ENCODE data around the gene ZRANB1.
"Not testable (repeated sequence)": the region's sequence is repeated elsewhere in the genome, so short reads cannot be mapped to it uniquely, and the experiment has no call there.

ZRANB1 gene

DNA sequence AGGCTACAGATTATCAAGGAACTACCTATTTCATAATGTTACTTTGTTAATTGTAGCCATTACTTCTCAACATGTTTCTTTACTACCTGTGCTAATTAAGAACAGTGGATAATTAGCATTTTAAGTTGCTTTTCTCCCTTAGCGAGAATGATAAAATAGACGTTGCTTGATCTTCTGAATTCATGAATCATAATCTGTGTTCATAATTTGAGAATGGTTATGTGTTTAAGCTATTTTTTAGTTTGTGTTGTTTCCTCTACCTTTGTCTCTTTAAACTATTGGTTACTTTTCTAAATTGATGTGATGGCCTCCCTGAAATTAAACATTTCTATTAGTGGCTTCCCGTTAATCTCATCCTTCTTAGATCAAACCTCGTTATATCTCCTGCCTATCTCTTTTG lies at the start of gene ZRANB1:
Gene ZRANB1, plus strand, starts transcription at position 301 of the 400 bp plus-strand sequence. CDS start 371 bp downstream, outside the sequence.
- DNase-seq (ENCODE audit: low read depth in 2 of 2): no peak

GRCh38 chr10:124892905-124893304 lies 49.0 kb upstream of the ZRANB1 start:
- DNase-seq (ENCODE audit: low read depth in 2 of 2): no peak

DNA sequence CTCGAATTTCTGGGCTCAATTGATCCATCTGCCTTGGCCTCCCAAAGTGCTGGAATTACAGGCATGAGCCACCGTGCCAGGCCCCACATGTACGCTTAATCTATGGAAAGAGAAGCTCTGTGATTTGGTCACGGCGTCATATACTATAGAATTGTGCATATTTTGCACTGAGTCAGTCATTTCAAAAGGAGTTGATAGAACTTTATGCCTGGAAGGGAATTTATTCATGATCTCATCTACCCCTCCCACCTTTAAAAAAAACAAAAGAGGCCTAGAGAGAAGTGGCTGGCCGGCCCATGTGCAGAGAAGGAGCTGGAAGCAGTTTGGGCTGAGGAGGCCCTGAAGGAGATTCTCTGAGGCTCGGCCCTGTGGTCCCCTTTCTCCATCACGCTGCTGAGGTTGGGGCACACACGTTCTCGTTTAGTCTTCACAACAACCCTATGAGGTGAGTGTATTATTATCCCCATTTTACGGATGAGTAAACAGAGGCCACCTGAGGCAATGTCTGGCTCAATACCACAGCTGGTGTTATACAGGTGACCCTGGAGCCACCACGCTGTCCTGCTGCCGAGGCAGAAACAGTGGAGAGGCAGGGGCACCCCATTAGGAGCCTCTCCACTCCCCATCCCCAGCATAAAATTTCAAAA lies 47.2 kb upstream of the ZRANB1 start:
- DNase-seq (ENCODE audit: low read depth in 2 of 2): no peak

GRCh38 chr10:124896751-124897150 lies 45.2 kb upstream of the ZRANB1 start:
- no peak for DNase-seq (ENCODE audit: low read depth in 2 of 2)

DNA sequence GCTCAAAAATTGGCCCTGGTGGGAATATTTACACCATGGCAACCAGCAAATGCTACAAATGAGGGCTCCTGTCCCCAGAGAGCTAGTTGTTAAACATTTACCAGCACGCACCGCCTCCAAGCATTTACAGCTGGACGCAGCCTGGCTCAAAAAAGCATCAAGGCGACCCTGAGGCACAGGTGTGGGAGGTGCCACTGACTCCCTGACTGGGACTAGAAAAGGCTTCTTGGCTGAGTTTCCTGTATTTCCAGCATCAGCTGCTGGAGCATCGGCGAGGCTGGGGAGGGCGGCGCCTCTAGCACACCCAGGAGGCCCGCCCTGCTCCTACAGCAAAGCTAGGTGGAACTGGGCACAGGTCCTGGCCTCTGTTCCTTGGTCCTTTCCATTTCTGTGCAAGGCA lies 43.5 kb upstream of the ZRANB1 start:
- DNase-seq (ENCODE audit: low read depth in 2 of 2): no peak

GRCh38 chr10:124899151-124899550 lies 42.8 kb upstream of the ZRANB1 start:
- no peak for DNase-seq (ENCODE audit: low read depth in 2 of 2)

DNA sequence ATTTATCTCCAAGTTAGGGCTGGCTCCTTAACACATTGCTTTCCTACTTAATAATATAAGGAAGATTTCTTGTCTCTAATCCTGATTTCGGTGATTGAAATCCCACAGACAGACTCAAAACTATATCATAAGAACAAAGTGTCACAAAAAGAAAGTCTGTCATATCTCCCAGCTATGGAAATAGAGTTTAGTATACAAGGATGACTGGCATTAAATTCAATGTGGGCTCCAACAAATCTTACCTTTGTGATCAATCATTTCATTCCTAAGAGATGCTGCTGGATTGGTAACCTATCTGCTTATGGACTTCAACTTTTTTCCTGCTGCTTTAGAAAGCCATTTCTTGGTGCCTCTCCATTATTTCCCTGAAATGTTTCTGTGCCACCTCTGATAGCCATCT lies 39.5 kb upstream of the ZRANB1 start:
- no peak for DNase-seq (ENCODE audit: low read depth in 2 of 2)

DNA sequence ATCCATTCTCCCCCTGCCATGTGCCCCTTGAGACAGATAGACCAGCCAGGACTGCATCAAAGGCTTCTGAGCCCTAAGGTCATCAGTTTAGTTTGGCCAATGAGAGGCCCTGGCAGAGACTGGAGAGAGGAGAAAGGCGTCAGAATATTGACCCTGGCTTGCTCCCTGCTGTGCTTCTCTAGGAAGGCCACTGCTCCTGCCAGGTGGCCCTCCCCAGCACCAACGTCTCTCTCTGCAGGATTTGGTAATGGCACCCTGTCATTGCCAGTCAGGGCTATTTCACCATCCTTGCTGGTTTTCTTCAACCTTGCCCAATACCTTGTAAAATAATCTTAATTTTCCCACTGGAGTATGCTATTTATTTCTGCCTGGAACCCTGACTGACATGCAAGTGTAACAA lies 38.8 kb upstream of the ZRANB1 start:
- no peak for DNase-seq (ENCODE audit: low read depth in 2 of 2)

GRCh38 chr10:124904796-124905195 lies 37.1 kb upstream of the ZRANB1 start:
- no peak for DNase-seq (ENCODE audit: low read depth in 2 of 2)

DNA sequence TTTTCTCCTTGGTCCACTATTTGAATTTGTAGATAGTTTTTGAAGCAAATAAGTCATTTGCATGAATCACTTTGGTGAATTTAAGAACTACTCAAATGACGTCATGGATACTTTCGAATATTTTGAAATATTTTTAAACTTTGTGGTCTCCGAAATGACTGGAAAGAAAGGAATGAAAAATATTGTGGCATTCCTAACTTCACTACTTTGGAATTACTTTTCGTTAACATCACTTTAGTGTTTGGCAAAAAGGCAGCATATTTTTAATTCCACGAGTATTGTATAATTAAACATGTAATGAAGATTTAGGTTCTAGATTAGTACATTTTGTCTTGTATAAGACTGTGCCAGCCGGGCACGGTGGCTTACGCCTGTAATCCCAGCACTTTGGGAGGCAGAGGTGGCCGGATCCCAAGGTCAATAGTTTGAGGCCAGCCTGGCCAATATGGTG lies 35.3 kb upstream of the ZRANB1 start:
- peak; percentile 81 for DNase-seq (ENCODE audit: low read depth in 2 of 2)

DNA sequence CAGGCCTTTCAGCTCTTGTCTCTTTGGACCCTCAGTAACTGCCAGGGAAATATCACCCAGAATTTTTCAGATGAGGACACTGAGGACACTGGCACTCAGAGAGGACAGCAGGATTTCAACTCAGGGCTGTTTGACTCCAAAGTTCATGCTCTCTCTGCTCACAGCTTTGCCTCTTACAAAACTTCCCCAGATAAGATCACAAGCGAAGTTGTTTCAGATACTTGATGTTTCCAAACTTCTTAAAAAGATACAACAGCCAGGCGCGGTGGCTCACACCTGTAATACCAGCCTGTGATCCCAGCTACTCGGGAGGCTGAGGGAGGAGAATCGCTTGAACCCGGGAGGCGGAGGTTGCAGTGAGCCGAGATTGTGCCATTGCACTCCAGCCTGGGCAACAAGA lies 32.4 kb upstream of the ZRANB1 start:
- no peak for DNase-seq (ENCODE audit: low read depth in 2 of 2)

- DNase-seq (ENCODE audit: low read depth in 2 of 2): peak in 1 of 2 experiments; percentile 21
Observed at GRCh38 chr10:124911124-124912067, 30.5 kb upstream of the ZRANB1 start.

DNA sequence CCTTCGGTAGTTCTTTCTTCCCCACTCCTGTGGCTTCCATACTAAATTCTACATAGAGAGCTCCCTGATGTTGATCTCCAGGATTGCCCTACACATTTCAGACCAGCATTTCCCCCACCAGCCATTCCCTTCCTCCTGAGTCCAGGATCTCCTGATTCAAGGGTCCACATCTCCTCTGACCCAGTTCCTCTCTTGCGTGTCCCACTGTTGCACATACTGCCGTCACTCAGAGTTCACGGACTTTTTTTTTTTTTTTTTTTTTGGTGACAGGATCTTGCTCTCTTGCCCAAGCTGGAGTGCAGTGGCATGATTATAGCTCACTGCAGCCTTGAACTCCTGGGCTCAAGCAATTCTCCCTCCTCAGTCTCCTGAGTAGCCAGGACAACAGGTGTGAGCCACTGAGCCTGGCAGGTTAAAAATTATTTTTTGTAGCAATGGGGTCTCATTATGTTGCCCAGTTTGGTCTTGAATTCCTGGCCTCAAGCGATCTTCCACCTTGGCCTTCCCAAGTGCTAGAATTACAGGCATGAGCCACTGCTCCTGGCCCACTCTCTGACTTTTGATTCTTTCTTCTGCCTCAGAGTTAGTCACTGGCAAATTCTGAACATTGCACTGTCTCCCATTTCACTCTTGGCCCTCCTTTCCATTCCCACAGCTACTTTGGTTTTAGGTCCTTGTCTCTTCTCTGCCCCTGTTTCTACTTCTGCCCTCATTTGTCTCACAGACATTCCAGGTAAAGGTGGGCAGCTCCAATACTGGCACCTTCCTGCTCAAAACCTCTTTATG lies 29.6 kb upstream of the ZRANB1 start:
- DNase-seq (ENCODE audit: low read depth in 2 of 2): no peak

GRCh38 chr10:124913167-124913566 lies 28.8 kb upstream of the ZRANB1 start:
- DNase-seq (ENCODE audit: low read depth in 2 of 2): no peak

- DNase-seq (ENCODE audit: low read depth in 2 of 2): not testable (repeated sequence)
Observed at GRCh38 chr10:124914398-124914797, 27.5 kb upstream of the ZRANB1 start.

DNA sequence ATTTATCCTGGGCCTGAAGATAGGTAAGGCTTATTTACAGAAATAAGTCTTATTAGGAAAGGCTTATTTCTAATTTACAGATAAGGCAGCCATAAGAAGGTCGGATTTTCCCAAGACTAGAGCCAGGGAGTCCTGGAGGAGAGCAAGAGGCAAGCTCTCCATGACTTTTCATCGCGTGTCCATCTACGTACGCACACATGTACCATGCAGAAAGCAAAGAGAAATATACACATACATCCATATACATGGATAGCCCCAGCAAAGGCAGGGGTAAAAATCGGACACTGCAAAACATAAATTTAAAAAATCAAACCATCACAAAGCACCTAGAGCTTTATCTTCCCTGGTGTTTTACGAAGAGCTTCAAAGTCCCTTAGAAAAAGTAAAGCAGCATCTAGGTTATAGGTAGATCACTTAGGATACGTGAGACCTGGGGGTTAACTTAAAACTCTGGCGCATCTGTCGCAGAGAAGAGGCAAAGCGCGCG lies 25.8 kb upstream of the ZRANB1 start:
- DNase-seq (ENCODE audit: low read depth in 2 of 2): no peak

DNA sequence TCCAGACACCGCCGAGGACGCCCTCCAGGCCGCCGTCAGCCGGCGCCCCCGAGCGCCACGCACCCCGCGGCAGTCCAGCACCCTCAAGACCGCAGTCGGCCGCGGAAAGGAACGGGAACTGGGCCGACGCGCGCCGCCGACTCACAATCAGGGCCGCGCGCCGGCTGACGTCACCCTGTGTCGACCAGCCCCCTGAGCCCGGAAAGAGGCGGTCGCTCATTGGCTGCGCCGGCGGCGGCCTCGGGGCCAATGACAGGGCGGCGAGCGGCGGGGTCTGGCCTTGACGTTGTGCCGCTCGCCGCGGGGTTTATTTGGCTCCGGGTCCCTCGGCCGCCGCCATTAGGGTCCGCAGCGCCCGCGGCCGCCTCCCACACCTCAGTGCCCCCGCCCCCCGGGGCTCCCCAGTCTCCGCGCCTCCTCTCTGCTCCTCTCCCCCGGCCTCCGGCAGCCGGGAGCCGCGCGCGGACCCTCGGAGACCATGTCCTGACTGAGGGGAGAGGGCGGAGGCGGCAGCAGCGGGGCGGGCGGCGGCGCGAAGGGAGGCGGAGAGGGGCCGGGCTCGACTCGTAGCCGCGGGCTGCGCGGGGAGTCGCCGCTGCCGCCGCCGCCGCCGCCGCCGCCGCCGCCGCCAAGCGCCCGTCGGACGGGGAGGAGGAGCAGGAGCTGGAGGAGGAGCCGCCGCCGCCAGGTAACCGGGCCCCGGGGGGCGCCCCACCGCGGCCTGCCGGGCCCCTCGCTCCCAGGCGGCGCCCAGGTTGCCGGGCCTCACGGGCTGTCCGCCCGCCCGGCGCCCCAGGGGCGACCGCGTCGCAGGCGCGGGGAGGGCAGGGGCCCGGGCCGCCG lies 25.1 kb upstream of the ZRANB1 start:
- DNase-seq (ENCODE audit: low read depth in 2 of 2): peak; percentile 88 to 92

GRCh38 chr10:124917428-124918190 lies 24.3 kb upstream of the ZRANB1 start:
- DNase-seq (ENCODE audit: low read depth in 2 of 2): no peak

- DNase-seq (ENCODE audit: low read depth in 2 of 2): peak; percentile 35 to 43
Observed at GRCh38 chr10:124918191-124918830, 23.6 kb upstream of the ZRANB1 start.

GRCh38 chr10:124918906-124919305 lies 23.0 kb upstream of the ZRANB1 start:
- no peak for DNase-seq (ENCODE audit: low read depth in 2 of 2)
